NCI-H82 (cell line): ENCODE data around the gene BEST4.
"Not testable (repeated sequence)": the region's sequence is repeated elsewhere in the genome, so short reads cannot be mapped to it uniquely, and the experiment has no call there.

Experiments
- DNase-seq: peaks from one replicate; lab custom pipeline; 2025; lab: John Stamatoyannopoulos, UW

Gene BEST4

GRCh38 chr1:44777547-44777946 is 10.4 kb downstream of the BEST4 start:
- DNase-seq = no peak

- DNase-seq = no peak
These were observed 11.3 kb downstream of the BEST4 start for GRCh38 chr1:44776730-44777068.

- peak; percentile 53 for DNase-seq
These were observed 11.8 kb downstream of the BEST4 start for GRCh38 chr1:44775930-44776729.

- peak; percentile 98 for DNase-seq
These were observed 12.7 kb downstream of the BEST4 start, which contains the start of gene RPS8 for GRCh38 chr1:44775078-44775929. TSS of gene RPS8 (plus strand) at chr1:44775540. CDS start at chr1:44775597, 57 bp downstream.

- not testable (repeated sequence) for DNase-seq
These were observed 21.5 kb downstream of the BEST4 start for GRCh38 chr1:44766421-44766820.

GRCh38 chr1:44760876-44761275 is 27.1 kb downstream of the BEST4 start:
- no peak for DNase-seq

GRCh38 chr1:44759077-44759476 is 28.9 kb downstream of the BEST4 start:
- DNase-seq = no peak

GRCh38 chr1:44757420-44757819 is 30.6 kb downstream of the BEST4 start:
- no peak for DNase-seq

- DNase-seq = peak; percentile 17
These were observed 40.1 kb downstream of the BEST4 start for GRCh38 chr1:44747878-44748277.

GRCh38 chr1:44743211-44743610 is 44.8 kb downstream of the BEST4 start:
- DNase-seq = no peak

- peak; percentile 53 for DNase-seq
These were observed 47.8 kb downstream of the BEST4 start for GRCh38 chr1:44740179-44740617.

GRCh38 chr1:44739307-44740178 is 48.4 kb downstream of the BEST4 start, which contains the start of gene KIF2C:
TSS of gene KIF2C (plus strand) at chr1:44739837. CDS start at chr1:44739933, 96 bp downstream.
- DNase-seq = peak; percentile 99

- not testable (repeated sequence) for DNase-seq
These were observed 49.0 kb downstream of the BEST4 start for GRCh38 chr1:44738953-44739306.

GRCh38 chr1:44735992-44736391 is 52.0 kb downstream of the BEST4 start:
- DNase-seq = no peak

- DNase-seq = no peak
These were observed 54.2 kb downstream of the BEST4 start for GRCh38 chr1:44733784-44734183.
